HepG2 (cell line): ENCODE results near the gene LIMCH1. TPM values are rescaled to one million over a fixed set of nuclear protein-coding genes. Genes with fewer than 3 reads are reported as not detected.
A peak's percentile ranks its signal among the peaks of the same experiment; 100 is the strongest.
"Not testable (repeated sequence)": the region's sequence is repeated elsewhere in the genome, so short reads cannot be mapped to it uniquely, and the experiment has no call there.

ENCODE experiments used
- ATAC-seq: fragments of 200-7000 bp; cut with Tn5 transposase; 3 replicates; pipeline ENCODE4 v1.9.1; 2020; ENCODE audit warnings: mild to moderate bottlenecking, moderate library complexity
- BruUV-seq: library from RNA; stranded (reverse); fragments of 400-500 nt; replicated peaks from 2 replicates; lab custom pipeline; 2021; lab: Mats Ljungman, UMichigan
- CTCF ChIA-PET: fragments of 300-600 bp; formaldehyde crosslinking; extraction: SDS; loops from one replicate; lab custom pipeline; 2021; ENCODE audit warnings: low total read pairs, inconsistent platforms, low intra/inter-chr PET ratio; lab: Yijun Ruan, JAX
- POLR2A ChIA-PET: fragments of 350-600 bp; sonication (Branson Sonifier 250); formaldehyde crosslinking; loops from one replicate; lab custom pipeline; 2020; ENCODE audit warnings: antibody characterized with exemption, inconsistent platforms; lab: Yijun Ruan, JAX
- DNase-seq: peaks from one replicate; pipeline ENCODE4 v3.0.0-alpha.2; 2015; ENCODE audit warnings: low spot score
- FAIRE-seq: peaks from 3 replicates; lab custom pipeline; 2011; peaks lifted over from hg19 to GRCh38; lab: Jason Lieb, UNC
- H2AFZ ChIP-seq: one replicate; pipeline ENCODE4 v1.6.1; 2011; ENCODE audit warnings: low read length, inconsistent platforms
- H3K27ac ChIP-seq: fragments of 300-600 bp; 3 replicates; pipeline ENCODE4 v1.8.0; 2011; ENCODE audit warnings: mixed run types, mild to moderate bottlenecking, mixed read lengths, low read length, inconsistent platforms; ENCODE audit not compliant: insufficient read depth; ENCODE audit errors: extremely low read length
- H3K27me3 ChIP-seq, 2 experiments: fragments of 200-600 bp in 1 of 2; 2 replicates in 1 of 2; 3 replicates in 1 of 2; pipeline versions ENCODE4 v1.6.0 to v1.8.0; 2011; ENCODE audit warnings: low read length in 2 of 2, mild to moderate bottlenecking in 2 of 2, moderate library complexity in 2 of 2, inconsistent platforms in 1 of 2; ENCODE audit not compliant: insufficient read depth in 2 of 2, control insufficient read depth in 1 of 2
- H3K36me3 ChIP-seq, 2 experiments: fragments of 200-600 bp in 1 of 2; replicated peaks in 1 of 2; 2 replicates in 1 of 2; 3 replicates in 1 of 2; pipeline versions ENCODE4 v1.5.1 to v1.8.0; 2011; ENCODE audit warnings: low read length in 2 of 2, inconsistent platforms in 1 of 2; ENCODE audit not compliant: insufficient read depth in 2 of 2, control insufficient read depth in 1 of 2
- H3K4me1 ChIP-seq: 2 replicates; pipeline ENCODE4 v1.5.1; 2012; ENCODE audit warnings: low read length, inconsistent platforms; ENCODE audit not compliant: insufficient read depth
- H3K4me2 ChIP-seq: 2 replicates; pipeline ENCODE4 v1.6.0; 2011; ENCODE audit warnings: low read depth, low read length, inconsistent platforms
- H3K4me3 ChIP-seq, 3 experiments: fragments of 200-600 bp in 1 of 3; sonication (generic), shearing (Covaris generic) in 1 of 3; replicated peaks in 1 of 3; 2 replicates each; pipeline ENCODE4 v1.5.1; 2011 to 2016; ENCODE audit warnings: low read length in 3 of 3, inconsistent platforms in 2 of 3, low read depth in 2 of 3, mild to moderate bottlenecking in 2 of 3, control low read depth in 1 of 3, mixed read lengths in 1 of 3; ENCODE audit not compliant: insufficient read depth in 1 of 3
- H3K79me2 ChIP-seq: one replicate; pipeline ENCODE4 v1.6.1; 2011; ENCODE audit warnings: low read length, inconsistent platforms; ENCODE audit not compliant: insufficient read depth
- H3K9ac ChIP-seq: 2 replicates; pipeline ENCODE4 v1.6.0; 2011; ENCODE audit warnings: mild to moderate bottlenecking, low read depth, low read length, inconsistent platforms; ENCODE audit not compliant: insufficient read depth
- H3K9me3 ChIP-seq: 2 replicates; pipeline ENCODE4 v1.5.1; 2012; ENCODE audit warnings: mild to moderate bottlenecking, low read length
- H4K20me1 ChIP-seq: 2 replicates; pipeline ENCODE4 v1.6.0; 2011; ENCODE audit warnings: inconsistent platforms, mild to moderate bottlenecking, low read length, moderate library complexity; ENCODE audit not compliant: insufficient read depth
- CREB1 ChIP-seq, 2 experiments: fragments of 450-650 bp in 1 of 2; IDR thresholded peaks; 2 replicates each; pipeline ENCODE4 v1.6.1; 2016 to 2017; ENCODE audit warnings: control low read depth in 1 of 2, mild to moderate bottlenecking in 1 of 2, missing compliant biosample characterization in 1 of 2, missing genetic modification characterization in 1 of 2
- ZNF282 ChIP-seq: fragments of 450-650 bp; IDR thresholded peaks from 2 replicates; pipeline ENCODE4 v1.6.1; 2018; ENCODE audit not compliant: partially characterized antibody
- WGBS: methylation state at CpG from one replicate; pipeline ENCODE4 v1.1.6; 2017; ENCODE audit warnings: low lambda C conversion rate; 5-methylcytosine and 5-hydroxymethylcytosine counted together
- in situ Hi-C: cut with HindIII; loops from 2 replicates; pipeline ENCODE4 v1.10.0; 2017; ENCODE audit warnings: low pct_unique_long_range_greater_than_20kb; ENCODE audit not compliant: extremely low pct_ligation_motif_present
- intact Hi-C: fragments of 100-400 bp; cut with micrococcal nuclease; formaldehyde crosslinking; loops from one replicate; pipeline ENCODE4 v1.10.0; 2022; ENCODE audit not compliant: unreplicated experiment
- polyA plus RNA-seq, 8 experiments: library from polyadenylated mRNA; depleted of rRNA in 3 of 8; stranded (reverse) in 7 of 8; unstranded in 1 of 8; fragments of >200 nt; fragmentation: Illumina TruSeq in 4 of 8; extraction: Trizol in 4 of 8; gene quantifications; 2 replicates each; pipeline versions ENCODE4 v1.2.1 to v1.2.3, GENCODE V29; 2011 to 2016; ENCODE audit warnings: low read depth in 4 of 8, missing spikeins in 1 of 8, mixed read lengths in 1 of 8; ENCODE audit not compliant: insufficient read depth in 1 of 8
- total RNA-seq, 5 experiments: library from RNA; depleted of rRNA; stranded (reverse); fragments of >200 nt; fragmentation: Illumina TruSeq; extraction: Trizol; gene quantifications; 2 replicates each; pipeline ENCODE4 v1.2.3, GENCODE V29; 2016; ENCODE audit warnings: low read depth in 1 of 5

Gene LIMCH1
- total and polyA plus RNA-seq, 2 of the 13 experiments (the other 11 are each of a cell fraction or from before 2014, with no cell fraction given) = 0.04 TPM; not detected in 1

GRCh38 chr4:41709844-41710481 lies 172.0 kb downstream of the LIMCH1 start:
- BruUV-seq = no TSS peak
- ChIA-PET POLR2A (no interaction called here), CTCF (no interaction called here)
- no peaks in the 10 kb centered on the region for H4K20me1 ChIP-seq
- H3K9me3 ChIP-seq = no peaks in the 10 kb centered on the region
- in situ Hi-C loops = no loop called here
- H3K4me3 ChIP-seq = no peak overlapping the region
- FAIRE-seq (no peak), DNase-seq (no peak), ATAC-seq (no peak)
- H3K4me1 ChIP-seq = no peaks in the 10 kb centered on the region
- H3K27ac ChIP-seq = no peak overlapping the region
- no peak overlapping the region for H2AFZ ChIP-seq
- H3K9ac ChIP-seq = no peak overlapping the region
- TF ChIP-seq ZNF282 (no peak), CREB1 (IDR thresholded peaks at IDR 0.05) (peak; percentile 74), CREB1 (CRISPR knock-in tag; IDR thresholded peaks at IDR 0.05) (no peak)
- intact Hi-C loops = no loop called here
- 23% methylated on average over 5 of the region's 5 CpGs for WGBS
- H3K4me2 ChIP-seq = no peak overlapping the region
- no peaks in the 10 kb centered on the region for H3K79me2 ChIP-seq
- H3K36me3 ChIP-seq = no peaks in the 10 kb centered on the region
- H3K27me3 ChIP-seq = no peaks in the 10 kb centered on the region

DNA sequence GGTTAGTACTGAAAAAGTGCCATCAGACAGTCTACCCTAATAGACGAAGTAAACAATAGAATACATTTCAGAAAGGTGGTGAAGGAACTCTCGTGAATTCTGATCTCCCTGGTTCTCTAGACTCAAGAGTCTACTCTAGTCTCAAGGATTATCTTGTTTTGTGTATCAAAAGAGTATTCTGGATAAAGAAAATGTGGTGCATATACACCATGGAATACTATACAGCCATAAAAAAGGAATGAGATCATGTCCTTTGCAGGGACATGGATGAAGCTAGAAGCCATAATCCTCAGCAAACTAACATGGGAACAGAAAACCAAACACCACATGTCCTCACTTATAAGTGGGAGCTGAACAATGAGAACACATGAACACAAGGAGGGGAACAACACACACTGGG lies 173.7 kb downstream of the LIMCH1 start:
- H4K20me1 ChIP-seq, H3K27ac ChIP-seq, POLR2A ChIA-PET, FAIRE-seq, H3K79me2 ChIP-seq, H3K9me3 ChIP-seq, DNase-seq, BruUV-seq, ATAC-seq, H3K4me3 ChIP-seq, CTCF ChIA-PET, in situ Hi-C loops, H3K9ac ChIP-seq, H3K4me2 ChIP-seq, H2AFZ ChIP-seq, intact Hi-C loops, H3K4me1 ChIP-seq, H3K27me3 ChIP-seq, H3K36me3 ChIP-seq: not testable (repeated sequence)
- 2% methylated on average over 2 of the region's 2 CpGs for WGBS
